MM.1S (cell line): ENCODE measurements around the gene PCGF3.

ENCODE experiments used
- DNase-seq: peaks from one replicate; pipeline ENCODE4 v3.0.0-alpha.2; 2015
- H2AFZ ChIP-seq: fragments of 300-600 bp; sonication (generic); 2 replicates; pipeline ENCODE4 v1.6.0; 2016; ENCODE audit warnings: antibody characterized with exemption, low read length
- H3F3A ChIP-seq: fragments of 300-600 bp; sonication (generic); 2 replicates; pipeline ENCODE4 v1.6.1; 2016; ENCODE audit warnings: mild to moderate bottlenecking, antibody characterized with exemption, low read length, moderate library complexity, mixed read lengths; ENCODE audit not compliant: insufficient read depth
- H3K27ac ChIP-seq: fragments of 300-600 bp; sonication (generic); 2 replicates; pipeline ENCODE4 v1.5.1; 2016; ENCODE audit warnings: mild to moderate bottlenecking, low read length
- H3K27me3 ChIP-seq: fragments of 300-600 bp; sonication (generic); replicated peaks from 2 replicates; pipeline ENCODE4 v1.6.0; 2016; ENCODE audit warnings: low read length; ENCODE audit not compliant: insufficient read depth
- H3K36me3 ChIP-seq: fragments of 300-600 bp; sonication (generic); replicated peaks from 2 replicates; pipeline ENCODE4 v1.6.1; 2016; ENCODE audit warnings: mild to moderate bottlenecking, low read length, mixed read lengths; ENCODE audit not compliant: insufficient read depth
- H3K4me1 ChIP-seq: fragments of 300-600 bp; sonication (generic); 2 replicates; pipeline ENCODE4 v1.6.1; 2016; ENCODE audit warnings: low read length, mixed read lengths
- H3K4me2 ChIP-seq: fragments of 300-600 bp; sonication (generic); 2 replicates; pipeline ENCODE4 v1.6.0; 2016; ENCODE audit warnings: low read depth, low read length
- H3K4me3 ChIP-seq: fragments of 300-600 bp; sonication (generic); 2 replicates; pipeline ENCODE4 v1.5.1; 2016; ENCODE audit warnings: low read length, mixed read lengths
- H3K79me2 ChIP-seq: fragments of 300-600 bp; sonication (generic); 2 replicates; pipeline ENCODE4 v1.6.1; 2016; ENCODE audit warnings: mixed run types, low read length, mixed read lengths
- H3K9ac ChIP-seq: fragments of 300-600 bp; sonication (generic); 2 replicates; pipeline ENCODE4 v1.6.1; 2016; ENCODE audit warnings: low read length, mixed read lengths
- H3K9me2 ChIP-seq: fragments of 300-600 bp; sonication (generic); replicated peaks from 2 replicates; pipeline ENCODE4 v1.6.1; 2016; ENCODE audit warnings: mild to moderate bottlenecking, low read length, mixed read lengths; ENCODE audit not compliant: insufficient read depth
- H3K9me3 ChIP-seq: fragments of 300-600 bp; sonication (generic); replicated peaks from 2 replicates; pipeline ENCODE4 v1.6.1; 2016; ENCODE audit warnings: mild to moderate bottlenecking, low read length, mixed read lengths; ENCODE audit not compliant: insufficient read depth
- H4K20me1 ChIP-seq: fragments of 300-600 bp; sonication (generic); 2 replicates; pipeline ENCODE4 v1.6.1; 2016; ENCODE audit warnings: mild to moderate bottlenecking, low read length, moderate library complexity, mixed read lengths; ENCODE audit not compliant: insufficient read depth
- CTCF ChIP-seq: fragments of 300-600 bp; sonication (generic); IDR thresholded peaks from 2 replicates; pipeline ENCODE4 v1.5.1; 2016; ENCODE audit warnings: antibody characterized with exemption, low read length, mixed read lengths
- EZH2 ChIP-seq: fragments of 300-600 bp; sonication (generic); optimal IDR thresholded peaks from 2 replicates; pipeline ENCODE3; 2017; ENCODE audit warnings: low read depth, mild to moderate bottlenecking, antibody characterized with exemption, low read length, mixed read lengths
- EZH2phosphoT487 ChIP-seq: fragments of 300-600 bp; sonication (generic); IDR thresholded peaks from 2 replicates; pipeline ENCODE4 v1.6.1; 2018; ENCODE audit warnings: antibody characterized with exemption, low read length

PCGF3 gene

GRCh38 chr4:712093-712492 lies 6.5 kb downstream of the PCGF3 start:
- no peak overlapping the region for H2AFZ ChIP-seq
- no peaks in the 10 kb centered on the region for H3K79me2 ChIP-seq
- no peaks in the 10 kb centered on the region for H3K4me1 ChIP-seq
- H3K9me2 ChIP-seq = no peaks in the 10 kb centered on the region
- no peak overlapping the region for H3K4me3 ChIP-seq
- DNase-seq = no peak
- H3K4me2 ChIP-seq = no peak overlapping the region
- no peak overlapping the region for H3K9ac ChIP-seq
- H3F3A ChIP-seq = no peaks in the 10 kb centered on the region
- no peaks in the 10 kb centered on the region for H3K9me3 ChIP-seq
- H4K20me1 ChIP-seq = no peaks in the 10 kb centered on the region
- TF ChIP-seq EZH2 (no peak), EZH2phosphoT487 (no peak), CTCF (no peak)
- no peaks in the 10 kb centered on the region for H3K36me3 ChIP-seq
- no peak overlapping the region for H3K27ac ChIP-seq
- no peaks in the 10 kb centered on the region for H3K27me3 ChIP-seq

GRCh38 chr4:712916-713632 lies 7.4 kb downstream of the PCGF3 start:
- no peaks in the 10 kb centered on the region for H4K20me1 ChIP-seq
- H3K27me3 ChIP-seq = no peaks in the 10 kb centered on the region
- no peak for TF ChIP-seq EZH2
- no peak for TF ChIP-seq CTCF
- TF ChIP-seq EZH2phosphoT487 = no peak
- no peak overlapping the region for H3K27ac ChIP-seq
- no peak overlapping the region for H3K9ac ChIP-seq
- H3K79me2 ChIP-seq = no peaks in the 10 kb centered on the region
- no peaks in the 10 kb centered on the region for H3K4me1 ChIP-seq
- DNase-seq = no peak
- H3K4me3 ChIP-seq = no peak overlapping the region
- H2AFZ ChIP-seq = no peak overlapping the region
- H3K9me3 ChIP-seq = no peaks in the 10 kb centered on the region
- no peaks in the 10 kb centered on the region for H3K9me2 ChIP-seq
- no peaks in the 10 kb centered on the region for H3K36me3 ChIP-seq
- H3F3A ChIP-seq = no peaks in the 10 kb centered on the region
- H3K4me2 ChIP-seq = no peak overlapping the region

GRCh38 chr4:714087-714486 lies 8.5 kb downstream of the PCGF3 start:
- no peak overlapping the region for H2AFZ ChIP-seq
- H3F3A ChIP-seq = no peaks in the 10 kb centered on the region
- H3K27me3 ChIP-seq = no peaks in the 10 kb centered on the region
- DNase-seq = no peak
- no peaks in the 10 kb centered on the region for H3K79me2 ChIP-seq
- no peak overlapping the region for H3K27ac ChIP-seq
- H3K36me3 ChIP-seq = no peaks in the 10 kb centered on the region
- no peaks in the 10 kb centered on the region for H3K4me1 ChIP-seq
- H3K4me3 ChIP-seq = no peak overlapping the region
- TF ChIP-seq EZH2 (no peak), EZH2phosphoT487 (no peak), CTCF (no peak)
- no peaks in the 10 kb centered on the region for H3K9me2 ChIP-seq
- no peak overlapping the region for H3K4me2 ChIP-seq
- H4K20me1 ChIP-seq = no peaks in the 10 kb centered on the region
- no peak overlapping the region for H3K9ac ChIP-seq
- H3K9me3 ChIP-seq = no peaks in the 10 kb centered on the region
